Measurements from ENCODE around the gene ZFP1.

DNA sequence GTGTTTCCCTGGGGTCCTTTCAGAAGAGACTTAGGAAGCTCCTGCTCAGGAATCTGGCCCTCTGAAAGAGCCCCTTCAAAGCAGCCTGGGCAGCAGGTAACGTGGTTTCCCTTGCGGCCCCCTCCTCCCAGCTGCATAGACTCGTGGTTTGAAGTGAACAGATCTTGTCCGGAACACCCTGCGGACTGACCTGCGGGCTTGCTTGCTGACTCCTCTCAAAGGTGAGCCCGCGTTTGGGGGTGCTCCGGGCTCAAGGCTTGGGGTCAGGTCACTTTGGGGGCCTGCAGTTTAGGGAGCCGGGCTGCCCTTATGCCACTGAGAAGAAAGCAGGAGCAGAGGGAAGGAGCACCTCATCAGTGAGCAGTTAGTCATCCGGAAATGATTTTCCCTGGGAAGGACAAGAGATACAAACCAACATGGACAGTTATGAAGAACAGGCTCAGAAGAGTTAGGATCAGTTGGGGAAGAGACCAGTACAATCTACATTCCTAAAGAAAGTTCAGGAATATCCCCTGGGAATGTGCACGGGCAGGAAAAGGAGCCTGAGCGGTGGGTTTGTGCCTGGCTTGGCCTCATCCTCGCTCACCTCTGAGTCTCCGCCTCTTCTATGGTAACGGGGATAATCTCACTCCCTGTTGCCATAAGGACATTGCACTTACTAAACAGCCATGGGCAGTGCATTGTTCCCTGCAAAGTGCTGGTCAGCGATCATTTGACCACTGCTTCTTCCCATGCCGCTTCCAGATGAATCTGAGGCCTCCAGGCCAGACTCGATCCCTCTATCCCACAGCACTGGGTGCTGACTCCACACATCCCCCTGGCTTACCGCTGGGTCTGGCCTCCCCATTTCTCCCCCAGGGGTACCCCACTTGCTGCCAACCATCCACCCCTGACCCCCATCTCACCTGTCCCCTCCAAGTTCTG is 41.7 kb upstream of the ZFP1 start:
- TF ChIP-seq CTCF (IDR thresholded peaks at IDR 0.05): no peak
- TF ChIP-seq, protein P1, sequence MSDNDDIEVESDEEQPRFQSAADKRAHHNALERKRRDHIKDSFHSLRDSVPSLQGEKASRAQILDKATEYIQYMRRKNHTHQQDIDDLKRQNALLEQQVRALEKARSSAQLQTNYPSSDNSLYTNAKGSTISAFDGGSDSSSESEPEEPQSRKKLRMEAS (CRISPR knock-in tag; IDR thresholded peaks at IDR 0.05): no peak
- TF ChIP-seq, protein P2, sequence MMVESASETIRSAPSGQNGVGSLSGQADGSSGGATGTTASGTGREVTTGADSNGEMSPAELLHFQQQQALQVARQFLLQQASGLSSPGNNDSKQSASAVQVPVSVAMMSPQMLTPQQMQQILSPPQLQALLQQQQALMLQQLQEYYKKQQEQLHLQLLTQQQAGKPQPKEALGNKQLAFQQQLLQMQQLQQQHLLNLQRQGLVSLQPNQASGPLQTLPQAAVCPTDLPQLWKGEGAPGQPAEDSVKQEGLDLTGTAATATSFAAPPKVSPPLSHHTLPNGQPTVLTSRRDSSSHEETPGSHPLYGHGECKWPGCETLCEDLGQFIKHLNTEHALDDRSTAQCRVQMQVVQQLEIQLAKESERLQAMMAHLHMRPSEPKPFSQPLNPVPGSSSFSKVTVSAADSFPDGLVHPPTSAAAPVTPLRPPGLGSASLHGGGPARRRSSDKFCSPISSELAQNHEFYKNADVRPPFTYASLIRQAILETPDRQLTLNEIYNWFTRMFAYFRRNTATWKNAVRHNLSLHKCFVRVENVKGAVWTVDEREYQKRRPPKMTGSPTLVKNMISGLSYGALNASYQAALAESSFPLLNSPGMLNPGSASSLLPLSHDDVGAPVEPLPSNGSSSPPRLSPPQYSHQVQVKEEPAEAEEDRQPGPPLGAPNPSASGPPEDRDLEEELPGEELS (CRISPR knock-in tag; IDR thresholded peaks at IDR 0.05): no peak
- TF ChIP-seq, protein P3, sequence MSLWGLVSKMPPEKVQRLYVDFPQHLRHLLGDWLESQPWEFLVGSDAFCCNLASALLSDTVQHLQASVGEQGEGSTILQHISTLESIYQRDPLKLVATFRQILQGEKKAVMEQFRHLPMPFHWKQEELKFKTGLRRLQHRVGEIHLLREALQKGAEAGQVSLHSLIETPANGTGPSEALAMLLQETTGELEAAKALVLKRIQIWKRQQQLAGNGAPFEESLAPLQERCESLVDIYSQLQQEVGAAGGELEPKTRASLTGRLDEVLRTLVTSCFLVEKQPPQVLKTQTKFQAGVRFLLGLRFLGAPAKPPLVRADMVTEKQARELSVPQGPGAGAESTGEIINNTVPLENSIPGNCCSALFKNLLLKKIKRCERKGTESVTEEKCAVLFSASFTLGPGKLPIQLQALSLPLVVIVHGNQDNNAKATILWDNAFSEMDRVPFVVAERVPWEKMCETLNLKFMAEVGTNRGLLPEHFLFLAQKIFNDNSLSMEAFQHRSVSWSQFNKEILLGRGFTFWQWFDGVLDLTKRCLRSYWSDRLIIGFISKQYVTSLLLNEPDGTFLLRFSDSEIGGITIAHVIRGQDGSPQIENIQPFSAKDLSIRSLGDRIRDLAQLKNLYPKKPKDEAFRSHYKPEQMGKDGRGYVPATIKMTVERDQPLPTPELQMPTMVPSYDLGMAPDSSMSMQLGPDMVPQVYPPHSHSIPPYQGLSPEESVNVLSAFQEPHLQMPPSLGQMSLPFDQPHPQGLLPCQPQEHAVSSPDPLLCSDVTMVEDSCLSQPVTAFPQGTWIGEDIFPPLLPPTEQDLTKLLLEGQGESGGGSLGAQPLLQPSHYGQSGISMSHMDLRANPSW (CRISPR knock-in tag; conservative IDR thresholded peaks at IDR 0.05; ENCODE audit: low read depth): no peak
- TF ChIP-seq ATF3 (CRISPR knock-in tag; conservative IDR thresholded peaks at IDR 0.05): no peak
- no peak for TF ChIP-seq SP1 (CRISPR knock-in tag; conservative IDR thresholded peaks at IDR 0.05)
- TF ChIP-seq, protein P4, sequence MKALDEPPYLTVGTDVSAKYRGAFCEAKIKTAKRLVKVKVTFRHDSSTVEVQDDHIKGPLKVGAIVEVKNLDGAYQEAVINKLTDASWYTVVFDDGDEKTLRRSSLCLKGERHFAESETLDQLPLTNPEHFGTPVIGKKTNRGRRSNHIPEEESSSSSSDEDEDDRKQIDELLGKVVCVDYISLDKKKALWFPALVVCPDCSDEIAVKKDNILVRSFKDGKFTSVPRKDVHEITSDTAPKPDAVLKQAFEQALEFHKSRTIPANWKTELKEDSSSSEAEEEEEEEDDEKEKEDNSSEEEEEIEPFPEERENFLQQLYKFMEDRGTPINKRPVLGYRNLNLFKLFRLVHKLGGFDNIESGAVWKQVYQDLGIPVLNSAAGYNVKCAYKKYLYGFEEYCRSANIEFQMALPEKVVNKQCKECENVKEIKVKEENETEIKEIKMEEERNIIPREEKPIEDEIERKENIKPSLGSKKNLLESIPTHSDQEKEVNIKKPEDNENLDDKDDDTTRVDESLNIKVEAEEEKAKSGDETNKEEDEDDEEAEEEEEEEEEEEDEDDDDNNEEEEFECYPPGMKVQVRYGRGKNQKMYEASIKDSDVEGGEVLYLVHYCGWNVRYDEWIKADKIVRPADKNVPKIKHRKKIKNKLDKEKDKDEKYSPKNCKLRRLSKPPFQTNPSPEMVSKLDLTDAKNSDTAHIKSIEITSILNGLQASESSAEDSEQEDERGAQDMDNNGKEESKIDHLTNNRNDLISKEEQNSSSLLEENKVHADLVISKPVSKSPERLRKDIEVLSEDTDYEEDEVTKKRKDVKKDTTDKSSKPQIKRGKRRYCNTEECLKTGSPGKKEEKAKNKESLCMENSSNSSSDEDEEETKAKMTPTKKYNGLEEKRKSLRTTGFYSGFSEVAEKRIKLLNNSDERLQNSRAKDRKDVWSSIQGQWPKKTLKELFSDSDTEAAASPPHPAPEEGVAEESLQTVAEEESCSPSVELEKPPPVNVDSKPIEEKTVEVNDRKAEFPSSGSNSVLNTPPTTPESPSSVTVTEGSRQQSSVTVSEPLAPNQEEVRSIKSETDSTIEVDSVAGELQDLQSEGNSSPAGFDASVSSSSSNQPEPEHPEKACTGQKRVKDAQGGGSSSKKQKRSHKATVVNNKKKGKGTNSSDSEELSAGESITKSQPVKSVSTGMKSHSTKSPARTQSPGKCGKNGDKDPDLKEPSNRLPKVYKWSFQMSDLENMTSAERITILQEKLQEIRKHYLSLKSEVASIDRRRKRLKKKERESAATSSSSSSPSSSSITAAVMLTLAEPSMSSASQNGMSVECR (CRISPR knock-in tag; IDR thresholded peaks at IDR 0.05; ENCODE audit: borderline replicate concordance): no peak
- TF ChIP-seq SMAD3 (CRISPR knock-in tag; IDR thresholded peaks at IDR 0.05; ENCODE audit: borderline replicate concordance): no peak
- TF ChIP-seq, protein P5, sequence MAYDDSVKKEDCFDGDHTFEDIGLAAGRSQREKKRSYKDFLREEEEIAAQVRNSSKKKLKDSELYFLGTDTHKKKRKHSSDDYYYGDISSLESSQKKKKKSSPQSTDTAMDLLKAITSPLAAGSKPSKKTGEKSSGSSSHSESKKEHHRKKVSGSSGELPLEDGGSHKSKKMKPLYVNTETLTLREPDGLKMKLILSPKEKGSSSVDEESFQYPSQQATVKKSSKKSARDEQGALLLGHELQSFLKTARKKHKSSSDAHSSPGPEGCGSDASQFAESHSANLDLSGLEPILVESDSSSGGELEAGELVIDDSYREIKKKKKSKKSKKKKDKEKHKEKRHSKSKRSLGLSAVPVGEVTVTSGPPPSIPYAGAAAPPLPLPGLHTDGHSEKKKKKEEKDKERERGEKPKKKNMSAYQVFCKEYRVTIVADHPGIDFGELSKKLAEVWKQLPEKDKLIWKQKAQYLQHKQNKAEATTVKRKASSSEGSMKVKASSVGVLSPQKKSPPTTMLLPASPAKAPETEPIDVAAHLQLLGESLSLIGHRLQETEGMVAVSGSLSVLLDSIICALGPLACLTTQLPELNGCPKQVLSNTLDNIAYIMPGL (CRISPR knock-in tag; IDR thresholded peaks at IDR 0.05): no peak
- TF ChIP-seq ZNF512 (CRISPR knock-in tag; IDR thresholded peaks at IDR 0.05; ENCODE audit: borderline replicate concordance): no peak
- TF ChIP-seq CBFB (CRISPR knock-in tag; IDR thresholded peaks at IDR 0.05; ENCODE audit: low read depth): no peak
